Gastroesophageal sphincter (tissue), 2 donors: Measurements from ENCODE around the gene ME1.

Experiments
- EP300 ChIP-seq: sonication (generic); formaldehyde crosslinking; IDR thresholded peaks from one replicate; pipeline ENCODE4 v1.6.1; 2017; ENCODE audit warnings: antibody characterized with exemption, mild to moderate bottlenecking
- POLR2A ChIP-seq, 2 donors: fragments of 450-650 bp; IDR thresholded peaks; one replicate each; pipeline ENCODE4 v1.6.1; 2017; ENCODE audit warnings: antibody characterized with exemption in 2 of 2, mild to moderate bottlenecking in 2 of 2, moderate library complexity in 1 of 2
- POLR2AphosphoS5 ChIP-seq: sonication (generic); formaldehyde crosslinking; IDR thresholded peaks from one replicate; pipeline ENCODE4 v1.6.1; 2017; ENCODE audit warnings: antibody characterized with exemption

GRCh38 chr6:83294676-83295075, 136.2 kb downstream of the ME1 start:
- TF ChIP-seq EP300 = no peak
- TF ChIP-seq POLR2AphosphoS5 = no peak
- TF ChIP-seq POLR2A (IDR thresholded peaks at IDR 0.05) = no peak
